Sigmoid colon (tissue), 7 donors: ENCODE results near the gene APBA3. TPM values are rescaled to one million over a fixed set of nuclear protein-coding genes. Genes with fewer than 3 reads are reported as not detected.

ENCODE experiments used
- DNase-seq: peaks from one replicate; pipeline ENCODE4 v3.0.0-alpha.2; 2019
- H3K27ac ChIP-seq, 4 donors: fragments of 200-600 bp; sonication (generic); one replicate each; pipeline ENCODE4 v1.5.1; 2016 to 2019; ENCODE audit warnings: mild to moderate bottlenecking in 1 of 4
- H3K27me3 ChIP-seq, 3 donors: fragments of 200-600 bp; sonication (generic); one replicate each; pipeline ENCODE4 v1.5.1; 2019; ENCODE audit warnings: mild to moderate bottlenecking in 1 of 3
- H3K36me3 ChIP-seq, 4 donors: fragments of 200-600 bp; sonication (generic); one replicate each; pipeline ENCODE4 v1.5.1; 2016 to 2019
- H3K4me1 ChIP-seq, 4 donors: fragments of 200-600 bp; sonication (generic); one replicate each; pipeline ENCODE4 v1.5.1; 2017 to 2019
- H3K4me3 ChIP-seq, 4 donors: fragments of 200-600 bp; sonication (generic); one replicate each; pipeline ENCODE4 v1.5.1; 2017 to 2019; ENCODE audit warnings: mild to moderate bottlenecking in 2 of 4, moderate library complexity in 1 of 4
- H3K9me3 ChIP-seq, 4 donors: fragments of 200-600 bp in 3 of 4; sonication (generic) in 3 of 4; one replicate each; pipeline versions ENCODE4 v1.5.1 to v1.6.1; 2013 to 2019
- CTCF ChIP-seq, 4 experiments: fragments of 450-650 bp in 3 of 4; fragments of 200-600 bp in 1 of 4; IDR thresholded peaks; one replicate each; pipeline ENCODE4 v1.5.1; 2016 to 2019; ENCODE audit warnings: antibody characterized with exemption in 4 of 4, mild to moderate bottlenecking in 3 of 4, moderate library complexity in 2 of 4
- EP300 ChIP-seq, 4 donors: sonication (generic); formaldehyde crosslinking; IDR thresholded peaks; one replicate each; pipeline ENCODE4 v1.6.1; 2017; ENCODE audit warnings: antibody characterized with exemption in 4 of 4
- POLR2A ChIP-seq, 2 donors: fragments of 450-650 bp; IDR thresholded peaks; one replicate each; pipeline ENCODE4 v1.6.1; 2016; ENCODE audit warnings: antibody characterized with exemption in 2 of 2, mild to moderate bottlenecking in 2 of 2, moderate library complexity in 2 of 2
- POLR2AphosphoS5 ChIP-seq, 4 donors: sonication (generic); formaldehyde crosslinking; IDR thresholded peaks; one replicate each; pipeline ENCODE4 v1.6.1; 2017; ENCODE audit warnings: antibody characterized with exemption in 4 of 4
- WGBS, 2 donors: extraction: QIAGEN DNeasy Blood & Tissue Kit; methylation state at CpG; one replicate each; pipeline ENCODE4 v1.1.7; 2013; 5-methylcytosine and 5-hydroxymethylcytosine counted together
- intact Hi-C: fragments of 100-400 bp; cut with DNase I; formaldehyde crosslinking; loops from one replicate; pipeline ENCODE4 v1.15.1; 2023
- polyA plus RNA-seq, 3 donors: library from polyadenylated mRNA; stranded (reverse); fragments of 200-250 nt; gene quantifications; one replicate each; pipeline ENCODE4 v1.2.3, GENCODE V29; 2013
- total RNA-seq, 4 donors: library from RNA; depleted of rRNA; stranded (reverse); fragments of >200 nt; gene quantifications; one replicate each; pipeline ENCODE4 v1.1.0, GENCODE V29; 2016
- donor health status: healthy with polysubstance abuse.
- donor health status: Bipolar disorder and iron deficiency.
- donor health status: healthy.

APBA3 gene
- total and polyA plus RNA-seq, 7 donors = 12.0 to 42.9 (median 17.8) TPM

- DNase-seq = no peak
- Histone ChIP-seq H3K9me3 (peaks cover 0 to 7% (median 0%) of the 10 kb centered on the region in 4 donors), H3K4me3 (no peak overlapping the region), H3K27ac (no peak overlapping the region), H3K27me3 (peaks cover 20 to 43% (median 27%) of the 10 kb centered on the region in 3 donors), H3K36me3 (no peaks in the 10 kb centered on the region), H3K4me1 (peaks cover 0 to 13% (median 9%) of the 10 kb centered on the region in 4 donors)
- 46 to 70% methylated on average over 6 of the region's 6 CpGs for WGBS, 2 donors
- intact Hi-C loops = no loop called here
- TF ChIP-seq POLR2AphosphoS5 (IDR thresholded peaks at IDR 0.05) (no peak), POLR2A (IDR thresholded peaks at IDR 0.05) (no peak), EP300 (IDR thresholded peaks at IDR 0.05) (no peak), CTCF (IDR thresholded peaks at IDR 0.05) (no peak)
Measured at GRCh38 chr19:3798137-3798536, 36.6 kb upstream of the APBA3 start.

- WGBS, 2 donors = 95 to 96% methylated on average over 2 of the region's 2 CpGs
- intact Hi-C loops = no loop called here
- H3K4me3 ChIP-seq = no peak overlapping the region
- TF ChIP-seq EP300 (IDR thresholded peaks at IDR 0.05) (no peak), POLR2A (IDR thresholded peaks at IDR 0.05) (no peak), POLR2AphosphoS5 (IDR thresholded peaks at IDR 0.05) (no peak), CTCF (IDR thresholded peaks at IDR 0.05) (no peak)
- no peak overlapping the region for H3K27ac ChIP-seq
- peaks cover 0 to 6% (median 4%) of the 10 kb centered on the region in 4 donors for H3K4me1 ChIP-seq
- peaks cover 13 to 29% (median 18%) of the 10 kb centered on the region in 3 donors for H3K27me3 ChIP-seq
- peaks cover 0 to 7% (median 0%) of the 10 kb centered on the region in 4 donors for H3K9me3 ChIP-seq
- no peak for DNase-seq
- H3K36me3 ChIP-seq = no peaks in the 10 kb centered on the region
Measured at GRCh38 chr19:3796358-3796757, 34.9 kb upstream of the APBA3 start.

GRCh38 chr19:3793799-3794198, 32.3 kb upstream of the APBA3 start:
- no peaks in the 10 kb centered on the region for H3K4me1 ChIP-seq
- H3K27ac ChIP-seq = no peak overlapping the region
- H3K27me3 ChIP-seq = peaks cover 0 to 10% (median 0%) of the 10 kb centered on the region in 3 donors
- no peaks in the 10 kb centered on the region for H3K36me3 ChIP-seq
- intact Hi-C loops = no loop called here
- H3K4me3 ChIP-seq = no peak overlapping the region
- H3K9me3 ChIP-seq = peaks cover 0 to 7% (median 0%) of the 10 kb centered on the region in 4 donors
- 93 to 96% methylated on average over 3 of the region's 3 CpGs for WGBS, 2 donors
- DNase-seq = no peak
- TF ChIP-seq POLR2A (IDR thresholded peaks at IDR 0.05) (no peak), POLR2AphosphoS5 (IDR thresholded peaks at IDR 0.05) (no peak), CTCF (IDR thresholded peaks at IDR 0.05) (no peak), EP300 (IDR thresholded peaks at IDR 0.05) (no peak)

GRCh38 chr19:3792114-3792513, 30.6 kb upstream of the APBA3 start:
- no peak overlapping the region for H3K4me3 ChIP-seq
- no peak for DNase-seq
- H3K36me3 ChIP-seq = no peaks in the 10 kb centered on the region
- intact Hi-C loops = no loop called here
- TF ChIP-seq POLR2A (IDR thresholded peaks at IDR 0.05) = no peak
- TF ChIP-seq CTCF (IDR thresholded peaks at IDR 0.05) = no peak
- no peak for TF ChIP-seq EP300 (IDR thresholded peaks at IDR 0.05)
- peaks cover 0 to 7% (median 0%) of the 10 kb centered on the region in 4 donors for H3K9me3 ChIP-seq
- peaks cover 0 to 7% (median 0%) of the 10 kb centered on the region in 3 donors for H3K27me3 ChIP-seq
- no peaks in the 10 kb centered on the region for H3K4me1 ChIP-seq
- no peak overlapping the region for H3K27ac ChIP-seq
- 54 to 79% methylated on average over 3 of the region's 3 CpGs for WGBS, 2 donors

- H3K9me3 ChIP-seq = no peaks in the 10 kb centered on the region
- peaks cover 0 to 18% (median 8%) of the 10 kb centered on the region in 3 donors for H3K27me3 ChIP-seq
- H3K4me3 ChIP-seq = no peak overlapping the region
- intact Hi-C loops = no loop called here
- no peaks in the 10 kb centered on the region for H3K36me3 ChIP-seq
- H3K27ac ChIP-seq = no peak overlapping the region
- 81 to 83% methylated on average over 7 of the region's 7 CpGs for WGBS, 2 donors
- H3K4me1 ChIP-seq = peaks cover 0 to 2% (median under 1%) of the 10 kb centered on the region in 4 donors
- TF ChIP-seq CTCF (IDR thresholded peaks at IDR 0.05) (no peak), EP300 (IDR thresholded peaks at IDR 0.05) (no peak), POLR2A (IDR thresholded peaks at IDR 0.05) (no peak), POLR2AphosphoS5 (IDR thresholded peaks at IDR 0.05) (no peak)
- no peak for DNase-seq
Measured at GRCh38 chr19:3790941-3791340, 29.4 kb upstream of the APBA3 start.
